Activated naive CD8-positive, alpha-beta T cell treated with anti-CD3 and anti-CD28 coated beads, Interleukin-2, amount 10 ng/mL, durations not matched to agents 7 days and 5 days (primary cell): Measurements from ENCODE around the gene HOXB1. TPM values are rescaled to one million over a fixed set of nuclear protein-coding genes. Genes with fewer than 3 reads are reported as not detected.

Experiments
- ATAC-seq: fragments of 150-1000 bp; cut with Tn5 transposase; one replicate; pipeline ENCODE4 v1.10.0; 2021; ENCODE audit warnings: low read depth, moderate library complexity
- POLR2A ChIA-PET: fragments of 350-600 bp; sonication (Branson Sonifier 250); formaldehyde crosslinking; loops from one replicate; lab custom pipeline; 2021; ENCODE audit warnings: antibody characterized with exemption; lab: Charles Lee
- DNase-seq: peaks from one replicate; pipeline ENCODE4 v3.0.0; 2021
- H3K27ac Mint-ChIP-seq: one replicate; pipeline ENCODE4 v1.8.0; 2022; ENCODE audit warnings: mild to moderate bottlenecking, mixed read lengths
- H3K27me3 Mint-ChIP-seq: one replicate; pipeline ENCODE4 v1.8.0; 2022; ENCODE audit warnings: mild to moderate bottlenecking, moderate library complexity, mixed read lengths
- H3K36me3 Mint-ChIP-seq: one replicate; pipeline ENCODE4 v1.8.0; 2021; ENCODE audit warnings: mild to moderate bottlenecking, mixed read lengths
- H3K4me1 Mint-ChIP-seq: one replicate; pipeline ENCODE4 v1.8.0; 2021; ENCODE audit warnings: mixed read lengths
- H3K4me3 Mint-ChIP-seq: one replicate; pipeline ENCODE4 v1.8.0; 2022; ENCODE audit warnings: mild to moderate bottlenecking, moderate library complexity, mixed read lengths
- H3K9me3 Mint-ChIP-seq: one replicate; pipeline ENCODE4 v1.8.0; 2021; ENCODE audit warnings: mixed read lengths
- total RNA-seq, 2 experiments: library from RNA; stranded (reverse); gene quantifications; one replicate each; pipeline ENCODE4 v1.2.3, GENCODE V29; 2021

Gene HOXB1
- total RNA-seq, 2 experiments from 2014 or later = not detected

DNA sequence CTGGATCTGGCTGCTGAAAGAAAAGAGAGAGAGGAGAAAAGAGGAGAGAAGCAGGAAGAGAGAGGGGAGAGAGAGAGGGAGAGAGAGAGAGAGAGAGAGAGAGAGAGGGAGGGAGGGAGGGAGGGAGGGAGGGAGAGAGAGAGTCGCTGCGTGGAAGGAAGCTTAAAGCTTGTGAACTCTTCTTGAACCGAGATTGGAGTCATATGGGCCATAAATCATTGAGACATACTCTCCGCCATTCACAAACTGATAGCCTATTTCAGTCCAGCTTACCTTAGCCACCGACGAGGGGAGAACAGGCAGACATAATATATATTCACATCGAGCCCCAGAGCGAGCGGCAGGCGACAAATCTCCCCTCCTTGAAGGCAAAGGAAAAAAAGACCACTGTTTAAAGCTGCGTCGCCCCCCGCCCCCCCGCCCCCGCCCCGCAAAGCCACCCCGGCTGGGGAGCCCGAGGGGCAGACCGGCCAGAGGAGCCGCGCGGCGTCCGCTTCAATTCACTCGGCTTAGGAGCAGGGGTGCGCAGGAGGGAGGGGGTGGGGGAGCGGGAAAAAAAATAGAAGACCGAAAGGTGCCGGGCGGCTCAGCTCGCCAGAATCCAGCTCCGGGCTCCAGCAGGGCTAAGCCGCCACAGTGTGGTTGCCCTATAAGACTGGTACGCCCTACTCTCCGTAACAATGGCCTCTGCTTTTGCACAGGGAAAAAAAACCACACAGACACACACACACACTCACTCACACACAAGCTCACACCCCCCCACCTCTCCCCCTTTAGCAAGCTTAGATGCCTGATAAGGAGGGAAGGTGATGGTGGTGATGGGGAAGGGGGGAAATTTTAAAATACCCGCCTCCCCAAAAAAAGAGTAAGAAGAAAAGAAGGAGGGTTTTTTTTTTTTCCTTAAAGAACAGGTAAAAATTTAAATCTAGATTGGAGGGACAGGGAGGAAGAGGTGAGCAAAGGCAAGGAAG is 24.7 kb upstream of the HOXB1 start:
- Mint-ChIP-seq H3K4me3 (peak overlapping the region; percentile 78), H3K9me3 (no peaks in the 10 kb centered on the region), H3K27me3 (peaks cover 17% of the 10 kb centered on the region), H3K27ac (peak overlapping the region; percentile 63), H3K4me1 (peaks cover 12% of the 10 kb centered on the region), H3K36me3 (peaks cover 5% of the 10 kb centered on the region)
- POLR2A ChIA-PET = interaction anchor here (0.9 to 1.2 kb wide), 3 partner anchors 22 to 64 kb away, joined by 3 to 4 read pairs (median 3); no protein-coding TSS in a partner anchor
- DNase-seq (no peak), ATAC-seq (peak; percentile 45)

DNA sequence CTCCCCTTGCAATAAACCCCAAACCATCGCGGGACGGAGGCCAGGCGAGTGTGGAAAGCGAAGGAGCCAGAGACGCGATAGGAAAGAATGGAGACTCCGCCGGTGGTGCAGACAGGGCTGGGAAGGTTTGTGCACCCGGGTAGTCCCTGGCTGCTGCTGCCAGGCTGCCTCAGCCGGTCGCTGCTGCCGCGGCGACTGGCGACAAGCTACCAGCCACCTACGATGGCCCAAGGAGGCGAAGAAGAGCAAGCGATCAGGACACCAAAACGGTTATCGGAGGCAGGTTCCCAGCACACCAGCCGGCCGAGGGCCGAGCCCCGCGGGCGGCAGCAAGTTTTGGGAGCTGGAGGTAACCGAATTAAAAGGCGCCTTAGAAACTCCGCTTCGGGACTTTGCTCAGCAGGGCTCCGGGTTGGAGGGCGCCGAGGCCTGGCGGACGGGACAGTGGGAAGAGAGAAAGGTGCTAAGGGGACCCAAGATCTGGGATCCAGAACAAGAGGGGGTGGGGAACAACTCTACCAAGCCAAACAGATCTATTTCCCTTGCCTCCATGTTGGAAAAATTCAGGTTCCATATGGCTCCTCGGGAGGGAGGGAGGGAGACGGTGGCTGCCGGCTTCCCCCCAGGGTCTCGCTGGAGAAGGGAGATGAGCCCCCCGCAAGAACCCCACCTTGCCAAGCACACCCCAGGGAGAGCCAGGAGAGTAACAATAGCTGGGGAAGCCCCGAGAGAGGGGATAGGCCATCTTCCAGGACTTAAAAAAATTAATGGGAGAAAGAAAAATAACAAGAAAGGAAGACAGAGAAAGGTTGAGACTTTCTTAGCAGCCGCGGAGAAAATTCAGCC is 23.8 kb upstream of the HOXB1 start:
- Mint-ChIP-seq H3K9me3 (no peaks in the 10 kb centered on the region), H3K27me3 (peaks cover 17% of the 10 kb centered on the region), H3K36me3 (peaks cover 10% of the 10 kb centered on the region), H3K4me3 (peak overlapping the region; percentile 78), H3K4me1 (peaks cover 12% of the 10 kb centered on the region), H3K27ac (peak overlapping the region; percentile 63)
- POLR2A ChIA-PET = interaction anchor here (0.9 to 1.2 kb wide), 3 partner anchors 23 to 63 kb away, joined by 3 to 4 read pairs (median 3); no protein-coding TSS in a partner anchor
- ATAC-seq (no peak), DNase-seq (no peak)

DNA sequence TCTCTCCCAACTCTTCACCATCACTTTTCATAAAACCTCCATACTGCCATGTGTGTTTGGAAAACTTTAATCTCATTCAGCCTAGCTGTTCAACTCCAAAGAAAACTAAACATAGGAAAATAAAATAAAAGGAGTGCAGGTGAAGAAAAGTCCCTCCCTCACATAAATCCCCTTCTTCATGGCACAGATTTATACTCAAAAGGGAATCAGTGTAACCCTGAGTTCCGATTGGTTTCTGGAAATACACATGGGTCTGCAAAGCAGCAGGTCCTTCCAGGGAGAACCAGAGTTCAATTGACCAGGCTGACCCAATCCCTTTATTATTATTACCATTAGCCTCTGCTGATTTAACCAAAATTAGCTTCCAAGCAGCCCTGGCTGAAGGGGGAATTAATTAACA is 23.0 kb upstream of the HOXB1 start:
- POLR2A ChIA-PET = interaction anchor here (1.1 kb wide), 1 partner anchor 48 kb away, joined by 3 read pairs; no protein-coding TSS in a partner anchor
- Mint-ChIP-seq H3K9me3 (no peaks in the 10 kb centered on the region), H3K27ac (no peak overlapping the region), H3K4me1 (peaks cover 14% of the 10 kb centered on the region), H3K27me3 (peaks cover 17% of the 10 kb centered on the region), H3K4me3 (no peak overlapping the region), H3K36me3 (peaks cover 12% of the 10 kb centered on the region)
- ATAC-seq (no peak), DNase-seq (no peak)

DNA sequence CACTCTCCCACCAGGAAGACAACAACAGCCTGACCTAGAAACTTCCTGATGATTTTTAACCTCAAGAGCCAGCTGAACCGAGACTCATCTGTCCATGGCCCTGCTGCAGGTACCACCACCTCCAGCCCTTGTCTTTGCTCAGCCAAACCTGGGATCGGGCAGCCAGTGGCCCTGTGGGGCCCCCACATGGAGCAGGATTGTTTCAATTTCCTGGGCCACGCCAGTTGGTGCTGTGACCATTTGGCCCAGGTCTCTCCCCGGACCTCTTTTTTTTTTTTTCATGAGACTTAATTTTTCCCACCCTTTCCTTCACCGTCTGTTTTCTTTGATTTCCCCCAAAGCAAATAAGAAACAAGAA is 22.4 kb upstream of the HOXB1 start:
- H3K9me3 Mint-ChIP-seq = no peaks in the 10 kb centered on the region
- POLR2A ChIA-PET = no interaction called here
- ATAC-seq (no peak), DNase-seq (no peak)
- H3K27ac Mint-ChIP-seq = no peak overlapping the region
- peaks cover 18% of the 10 kb centered on the region for H3K4me1 Mint-ChIP-seq
- peaks cover 12% of the 10 kb centered on the region for H3K27me3 Mint-ChIP-seq
- H3K4me3 Mint-ChIP-seq = no peak overlapping the region
- H3K36me3 Mint-ChIP-seq = peaks cover 12% of the 10 kb centered on the region

DNA sequence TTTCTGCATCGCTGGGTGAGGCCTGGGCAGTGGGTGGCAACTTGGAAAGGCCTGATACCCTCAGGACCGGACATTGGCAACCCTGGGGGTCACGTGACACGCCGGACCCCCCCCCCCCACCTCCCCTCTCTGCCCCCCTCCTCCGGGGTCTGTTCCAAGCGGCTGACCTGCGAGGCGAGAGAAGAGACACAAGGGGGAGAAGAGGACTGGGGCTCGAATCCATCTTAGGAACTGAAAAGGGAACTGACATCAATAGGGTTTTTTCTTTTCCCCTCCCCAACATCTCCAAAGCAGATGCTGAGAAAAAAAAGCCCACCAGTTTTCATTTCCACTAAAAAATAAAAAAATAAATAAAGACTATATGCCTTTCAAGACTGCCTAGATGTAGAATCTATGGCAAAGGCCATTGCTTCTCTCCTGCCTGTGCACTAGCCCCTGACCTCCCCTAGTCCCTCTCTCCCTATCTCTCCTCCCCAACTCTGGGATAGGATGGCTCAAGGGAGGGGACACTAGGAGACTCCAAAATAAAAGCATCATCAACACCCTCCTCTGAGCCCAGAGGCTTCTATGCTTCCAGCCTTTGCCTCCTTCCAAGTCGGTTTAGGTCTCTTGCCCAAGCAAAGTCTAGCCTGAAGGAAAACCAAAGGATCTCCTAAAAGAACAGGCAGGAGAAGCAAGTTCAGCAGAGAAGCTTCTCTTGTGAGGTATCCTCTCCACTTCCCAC is 21.8 kb upstream of the HOXB1 start:
- H3K27ac Mint-ChIP-seq = no peak overlapping the region
- H3K4me3 Mint-ChIP-seq = no peak overlapping the region
- ATAC-seq (no peak), DNase-seq (no peak)
- no peaks in the 10 kb centered on the region for H3K9me3 Mint-ChIP-seq
- H3K4me1 Mint-ChIP-seq = peaks cover 23% of the 10 kb centered on the region
- H3K27me3 Mint-ChIP-seq = peaks cover 12% of the 10 kb centered on the region
- H3K36me3 Mint-ChIP-seq = peaks cover 12% of the 10 kb centered on the region
- POLR2A ChIA-PET = no interaction called here

DNA sequence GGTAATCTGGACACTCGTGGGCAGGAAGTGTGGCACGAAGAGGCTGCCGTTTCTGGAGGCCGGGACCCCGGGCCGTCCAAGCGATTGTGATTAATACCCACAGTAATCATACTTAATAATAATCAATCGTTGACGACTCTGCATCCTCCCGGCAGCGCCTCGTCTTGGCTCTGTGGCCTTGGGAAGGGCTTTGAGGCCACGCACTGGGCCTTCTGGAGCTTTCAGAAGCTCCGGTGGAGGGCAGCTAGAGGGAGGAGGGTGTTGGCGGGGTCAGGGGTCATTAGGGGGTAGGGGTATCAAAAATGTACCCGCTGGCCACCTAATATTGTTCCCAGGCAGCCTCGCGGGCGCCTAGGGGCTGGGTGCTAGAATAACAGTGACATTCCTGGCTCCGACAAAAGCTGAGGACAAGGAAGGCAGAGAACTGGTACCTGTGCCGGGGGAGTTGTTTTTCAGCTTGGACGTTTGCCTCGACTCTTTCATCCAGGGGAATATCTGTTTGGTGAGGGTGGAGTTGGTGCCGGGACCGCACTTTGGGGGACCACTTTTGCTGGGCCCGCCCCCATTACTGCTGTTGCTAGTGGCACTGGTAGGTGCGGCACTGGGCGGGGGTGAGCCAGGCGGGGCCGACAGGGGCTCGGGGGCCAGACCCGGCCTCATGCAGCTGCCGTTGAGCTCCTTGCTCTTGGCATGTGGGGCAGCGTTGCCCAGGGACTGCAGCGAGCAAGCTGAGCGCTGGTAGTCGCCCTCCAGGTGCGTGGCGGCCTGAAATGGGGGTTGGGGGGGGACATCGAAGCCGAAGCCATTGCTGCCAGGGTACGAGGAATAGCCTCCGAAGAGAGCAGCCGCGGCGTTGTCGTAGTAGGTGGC is 21.0 kb upstream of the HOXB1 start:
- ATAC-seq (no peak), DNase-seq (no peak)
- peaks cover 12% of the 10 kb centered on the region for H3K27me3 Mint-ChIP-seq
- POLR2A ChIA-PET = no interaction called here
- no peaks in the 10 kb centered on the region for H3K9me3 Mint-ChIP-seq
- H3K27ac Mint-ChIP-seq = no peak overlapping the region
- peaks cover 12% of the 10 kb centered on the region for H3K36me3 Mint-ChIP-seq
- H3K4me3 Mint-ChIP-seq = no peak overlapping the region
- H3K4me1 Mint-ChIP-seq = peaks cover 29% of the 10 kb centered on the region

DNA sequence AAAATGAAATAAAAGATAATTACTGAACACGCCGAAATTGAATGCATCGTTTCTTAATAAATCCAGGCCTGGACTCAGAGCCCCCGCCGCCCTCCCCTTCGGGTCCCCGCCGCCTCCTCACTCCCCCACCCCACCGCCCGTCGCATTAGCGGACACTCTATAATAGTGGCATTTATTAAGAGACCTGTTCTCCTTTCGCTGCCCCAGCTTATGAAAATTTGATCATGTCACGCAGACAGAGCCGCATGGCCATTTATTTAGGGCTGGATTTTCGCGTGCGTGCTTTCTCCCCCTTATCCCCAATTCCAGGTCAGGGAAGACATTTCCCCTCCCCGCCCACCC is 20.4 kb upstream of the HOXB1 start:
- Mint-ChIP-seq H3K4me1 (peaks cover 31% of the 10 kb centered on the region), H3K4me3 (no peak overlapping the region), H3K9me3 (no peaks in the 10 kb centered on the region), H3K36me3 (peaks cover 12% of the 10 kb centered on the region), H3K27ac (no peak overlapping the region), H3K27me3 (peaks cover 9% of the 10 kb centered on the region)
- POLR2A ChIA-PET = no interaction called here
- DNase-seq (no peak), ATAC-seq (no peak)

DNA sequence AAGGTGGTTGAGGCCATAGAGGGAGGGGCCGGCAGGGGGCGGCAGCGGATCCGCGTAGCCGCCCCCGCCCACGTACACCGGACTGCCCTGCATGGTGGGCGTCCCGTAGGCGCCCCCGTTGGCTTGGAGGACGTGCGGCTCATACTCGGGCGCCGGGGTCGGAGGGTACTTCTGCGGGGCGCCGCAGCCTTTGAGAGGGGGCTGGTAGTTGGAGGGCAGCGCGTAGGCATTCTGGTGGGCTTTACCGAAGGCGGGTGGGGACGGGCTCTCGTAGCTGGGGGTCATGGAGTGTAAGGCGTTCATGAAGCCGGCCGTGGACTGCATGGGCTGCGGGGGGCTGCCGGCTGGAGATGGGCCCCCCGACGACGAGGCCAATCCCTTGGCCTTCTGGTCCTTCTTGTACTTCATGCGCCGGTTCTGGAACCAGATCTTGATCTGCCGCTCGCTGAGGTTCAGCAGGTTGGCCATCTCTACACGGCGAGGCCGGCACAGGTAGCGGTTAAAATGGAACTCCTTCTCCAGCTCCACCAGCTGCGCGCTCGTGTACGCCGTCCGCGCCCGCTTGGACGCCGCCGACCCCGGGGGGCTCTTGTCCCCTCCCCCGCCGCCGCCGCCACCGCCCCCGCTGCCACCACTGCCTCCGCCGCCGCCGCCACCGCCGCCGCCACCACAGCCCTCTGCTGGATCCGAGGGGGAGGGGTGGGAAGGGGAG is 19.8 kb upstream of the HOXB1 start:
- H3K4me1 Mint-ChIP-seq = peaks cover 31% of the 10 kb centered on the region
- no peak overlapping the region for H3K4me3 Mint-ChIP-seq
- ATAC-seq (no peak), DNase-seq (no peak)
- H3K9me3 Mint-ChIP-seq = no peaks in the 10 kb centered on the region
- peaks cover 12% of the 10 kb centered on the region for H3K36me3 Mint-ChIP-seq
- POLR2A ChIA-PET = no interaction called here
- H3K27ac Mint-ChIP-seq = no peak overlapping the region
- H3K27me3 Mint-ChIP-seq = peaks cover 4% of the 10 kb centered on the region

DNA sequence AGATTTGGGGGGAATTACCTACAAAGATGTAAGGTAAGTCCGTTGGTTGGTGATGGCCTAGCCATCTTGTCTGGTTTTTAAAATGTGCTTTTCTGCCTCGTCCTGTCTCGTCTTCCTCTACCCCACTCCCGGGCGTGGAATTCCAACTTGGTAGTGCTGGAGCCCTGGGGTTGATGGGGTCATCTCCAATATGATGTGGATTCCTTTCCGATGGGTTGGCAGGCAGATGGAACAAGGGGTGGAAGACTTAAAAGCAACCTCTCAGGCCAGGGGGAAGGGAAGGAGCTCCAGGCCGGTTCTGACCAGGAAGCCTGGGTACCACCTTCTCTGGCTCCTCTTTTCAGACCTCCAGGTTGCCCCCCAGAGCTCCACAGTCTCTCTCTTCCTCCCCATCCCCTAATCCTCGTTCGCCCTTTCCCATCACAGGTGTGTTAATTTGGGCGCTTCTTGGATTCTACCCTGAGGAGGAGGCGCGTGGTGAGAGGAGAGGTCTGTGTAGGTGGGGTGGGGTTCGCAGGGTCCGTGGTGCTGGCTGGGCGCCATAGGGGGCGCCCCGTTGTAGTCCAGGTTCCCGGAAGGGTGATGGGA is 19.2 kb upstream of the HOXB1 start:
- Mint-ChIP-seq H3K27ac (no peak overlapping the region), H3K4me1 (peaks cover 32% of the 10 kb centered on the region), H3K36me3 (peaks cover 12% of the 10 kb centered on the region), H3K9me3 (no peaks in the 10 kb centered on the region), H3K4me3 (no peak overlapping the region), H3K27me3 (peaks cover 4% of the 10 kb centered on the region)
- POLR2A ChIA-PET = no interaction called here
- no peak for DNase-seq
- no peak for ATAC-seq

DNA sequence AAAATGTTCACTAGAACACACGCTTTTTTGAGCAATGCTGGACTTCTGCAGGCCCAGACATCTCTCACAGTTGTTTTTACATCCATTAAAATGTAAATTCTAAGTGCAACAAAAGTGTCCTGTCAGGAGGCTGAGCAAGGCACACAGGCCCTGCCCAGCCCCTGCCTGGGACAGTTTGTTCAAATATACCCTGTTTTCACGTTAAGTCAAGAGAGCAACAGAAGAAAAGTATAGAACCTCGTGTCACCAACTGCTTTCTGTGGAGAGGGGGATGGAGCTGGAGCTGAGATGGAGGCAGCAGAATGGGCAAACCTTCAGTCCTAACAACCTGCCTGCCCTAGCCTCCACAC is 18.4 kb upstream of the HOXB1 start:
- POLR2A ChIA-PET = no interaction called here
- ATAC-seq (no peak), DNase-seq (no peak)
- Mint-ChIP-seq H3K27ac (no peak overlapping the region), H3K9me3 (no peaks in the 10 kb centered on the region), H3K36me3 (peaks cover 12% of the 10 kb centered on the region), H3K4me1 (peaks cover 31% of the 10 kb centered on the region), H3K27me3 (peaks cover 2% of the 10 kb centered on the region), H3K4me3 (no peak overlapping the region)

DNA sequence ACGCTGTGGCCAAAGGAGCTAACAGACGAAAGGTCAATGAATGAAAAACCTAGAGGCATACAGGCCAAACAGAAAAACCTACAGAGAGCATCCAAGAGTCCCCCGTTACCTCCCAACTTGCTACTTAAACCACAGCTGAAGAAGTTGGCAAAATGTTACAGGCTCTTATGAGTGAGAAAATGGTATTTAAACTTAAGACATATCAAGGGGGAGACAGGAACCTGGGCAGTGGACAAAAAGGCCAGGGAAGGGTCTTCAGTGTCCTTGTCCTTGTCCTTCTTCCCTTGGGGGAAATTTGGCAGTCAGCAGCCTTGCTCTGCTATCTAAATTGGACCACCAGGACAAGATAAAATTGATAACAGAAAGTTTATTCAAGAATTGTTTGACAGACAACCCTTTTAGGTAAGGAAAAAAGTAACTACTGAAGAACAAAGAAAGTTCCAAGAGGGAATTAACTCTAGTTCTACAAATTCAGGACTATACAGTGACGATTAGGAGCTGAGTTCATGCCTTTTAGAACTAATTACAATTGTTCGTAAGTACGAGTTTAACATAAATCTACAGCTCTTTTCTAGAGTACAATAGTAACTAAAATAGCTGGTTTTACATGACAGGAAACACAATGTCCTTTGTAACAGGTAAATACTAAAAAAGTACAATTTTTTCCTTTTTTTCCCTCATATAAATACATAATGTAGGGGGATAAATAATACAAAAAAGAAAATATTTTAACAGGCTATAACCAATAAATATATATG is 17.9 kb upstream of the HOXB1 start:
- H3K27ac Mint-ChIP-seq = peak overlapping the region; percentile 84
- ATAC-seq (no peak), DNase-seq (no peak)
- H3K9me3 Mint-ChIP-seq = no peaks in the 10 kb centered on the region
- H3K4me1 Mint-ChIP-seq = peaks cover 33% of the 10 kb centered on the region
- H3K27me3 Mint-ChIP-seq = peaks cover 8% of the 10 kb centered on the region
- peaks cover 13% of the 10 kb centered on the region for H3K36me3 Mint-ChIP-seq
- POLR2A ChIA-PET = no interaction called here
- peak overlapping the region; percentile 74 for H3K4me3 Mint-ChIP-seq
